Measurements from ENCODE around the gene ZBTB20. TPM values are rescaled to one million over a fixed set of nuclear protein-coding genes. Genes with fewer than 3 reads are reported as not detected.

The ZBTB20 gene
- total and polyA plus RNA-seq, 2 of the 4 experiments (the other 2 are of a cell fraction), result 0.75 to 14.7 TPM

GRCh38 chr3:114496021-114496434 lies 651.1 kb downstream of the ZBTB20 start:
- Histone ChIP-seq H3K9me3 (ENCODE audit: control insufficient read depth, insufficient read depth, low read length) (no peaks in the 10 kb centered on the region), H2AK5ac (ENCODE audit: low read depth, low read length) (no peak overlapping the region), H3K36me3 (ENCODE audit: control insufficient read depth, insufficient read depth, low read length) (0 out of 2 replicates have a peak, but pooled peaks cover 1% of the 10 kb centered on the region), H3K27me3 (ENCODE audit: control insufficient read depth, insufficient read depth, low read length) (no peaks in the 10 kb centered on the region), H3K4me2 (ENCODE audit: low read depth, low read length) (peak overlapping the region; percentile 29; the same call in 1 of the 2 replicates), H3K27ac (ENCODE audit: insufficient read depth, low read length) (peak overlapping the region; percentile 28; the same call in 1 of the 2 replicates), H4K8ac (ENCODE audit: low read depth in 2 of 2, low read length in 2 of 2) (no peak overlapping the region), H4K20me1 (ENCODE audit: insufficient read depth, low read length) (peaks cover 8% of the 10 kb centered on the region; the same call in 1 of the 2 replicates), H3K4me3 (ENCODE audit: insufficient read depth, low read depth, low read length) (no peak overlapping the region), H4K5ac (ENCODE audit: low read depth, low read length) (no peak overlapping the region), H4K91ac (ENCODE audit: insufficient read depth, low read depth, low read length) (peak overlapping the region; percentile 10; the same call in 1 of the 2 replicates), H2AFZ (replicated peaks; ENCODE audit: low read length, poor library complexity) (no peak overlapping the region), H2BK15ac (ENCODE audit: low read depth, low read length) (no peak overlapping the region), H2BK20ac (ENCODE audit: low read depth, low read length) (0 out of 2 replicates have a peak overlapping the region, but pooled peaks have one; percentile 32), H3K4ac (ENCODE audit: low read depth, low read length) (no peak overlapping the region), H3K9ac (ENCODE audit: low read depth, low read length) (no peak overlapping the region), H3K18ac (ENCODE audit: low read depth, low read length) (0 out of 2 replicates have a peak overlapping the region, but pooled peaks have one; percentile 8), H3K9me1 (ENCODE audit: insufficient read depth, low read length) (peaks cover 17% of the 10 kb centered on the region), H3K79me1 (ENCODE audit: low read depth in 1 of 2, low read length in 2 of 2) (peaks cover 5 to 49% of the 10 kb centered on the region in 2 experiments), H3K23ac (ENCODE audit: low read depth, low read length) (no peak overlapping the region), H2BK5ac (ENCODE audit: low read depth, low read length, poor library complexity, severe bottlenecking) (peak overlapping the region; percentile 11), H3K14ac (replicated peaks; ENCODE audit: low read depth, low read length) (0 out of 2 replicates have a peak overlapping the region, but pooled peaks have one; percentile 49), H3K56ac (ENCODE audit: extremely low read depth, insufficient read depth, low read length) (no peak overlapping the region), H3K4me1 (ENCODE audit: control insufficient read depth, insufficient read depth, low read length) (peaks cover 8% of the 10 kb centered on the region), H2AK9ac (replicated peaks; ENCODE audit: low read depth, low read length, poor library complexity) (no peak overlapping the region), H2BK120ac (ENCODE audit: low read depth, low read length) (no peak overlapping the region)
- WGBS, 2 experiments (ENCODE audit: extremely low coverage in 2 of 2, insufficient read length in 1 of 2), result no CpG with 5 or more reads among the region's 1 CpG
- no TSS peak for BruUV-seq (replicated peaks)
- peak; percentile 75 for ATAC-seq (ENCODE audit: low read depth)
- POLR2A ChIA-PET (ENCODE audit: unreplicated experiment), result no interaction called here
- intact Hi-C loops (cut with micrococcal nuclease), result no loop called here
- DNase-seq, result peak; percentile 72
- dilution Hi-C loops (cut with HindIII; ENCODE audit: low sequenced_read_pairs, unreplicated experiment), result no loop called here
- CTCF ChIA-PET, result interaction anchor here (0.6 to 1.3 kb wide), 4 partner anchors 9 to 721 kb away, joined by 3 to 6 read pairs (median 3); no protein-coding TSS in a partner anchor
- TF ChIP-seq SMC3 (IDR thresholded peaks at IDR 0.05; ENCODE audit: low read depth, low read length) (no peak), MAFK (IDR thresholded peaks at IDR 0.05; ENCODE audit: low read depth, low read length) (no peak), FOS (IDR thresholded peaks at IDR 0.05; ENCODE audit: low read depth, low read length) (no peak), ELK1 (IDR thresholded peaks at IDR 0.05; ENCODE audit: borderline replicate concordance, low read depth, low read length) (no peak), POLR2A (IDR thresholded peaks at IDR 0.05; ENCODE audit: low read depth, low read length) (no peak), CEBPB (IDR thresholded peaks at IDR 0.05; ENCODE audit: low read depth, low read length) (no peak), RAD21 (IDR thresholded peaks at IDR 0.05; ENCODE audit: low read length) (no peak), RFX5 (IDR thresholded peaks at IDR 0.05; ENCODE audit: low read depth, low read length) (no peak), CHD1 (IDR thresholded peaks at IDR 0.05; ENCODE audit: low read depth, low read length) (no peak), BHLHE40 (IDR thresholded peaks at IDR 0.05; ENCODE audit: low read depth, low read length) (no peak), RCOR1 (IDR thresholded peaks at IDR 0.05; ENCODE audit: insufficient replicate concordance, low read length) (no peak), CTCF (conservative IDR thresholded peaks at IDR 0.05; ENCODE audit: low read depth, low read length) (no peak), MXI1 (IDR thresholded peaks at IDR 0.05; ENCODE audit: borderline replicate concordance, low read depth, low read length) (no peak), USF2 (IDR thresholded peaks at IDR 0.05; ENCODE audit: low read depth, low read length) (no peak), MAZ (IDR thresholded peaks at IDR 0.05; ENCODE audit: borderline replicate concordance, low read depth, low read length) (no peak), NFE2L2 (IDR thresholded peaks at IDR 0.05; ENCODE audit: low read depth, low read length) (no peak)
- in situ Hi-C loops (cut with MboI; ENCODE audit: low sequenced_read_pairs), result no loop called here

Data from IMR-90 (cell line).